OCI-LY1 (cell line): ENCODE results near the gene ZFAND4.
A peak's percentile ranks its signal among the peaks of the same experiment; 100 is the strongest.

ENCODE experiments used
- H2AFZ ChIP-seq: fragments of 200-600 bp; sonication (generic), shearing (Covaris generic); 2 replicates; pipeline ENCODE4 v1.6.0; 2014; ENCODE audit warnings: antibody characterized with exemption, mild to moderate bottlenecking, low read length
- H3F3A ChIP-seq: fragments of 200-600 bp; sonication (generic), shearing (Covaris generic); 2 replicates; pipeline ENCODE4 v1.6.0; 2014; ENCODE audit warnings: mild to moderate bottlenecking, antibody characterized with exemption, low read length, moderate library complexity; ENCODE audit not compliant: insufficient read depth
- H3K27ac ChIP-seq: fragments of 200-600 bp; sonication (generic); 2 replicates; pipeline ENCODE4 v1.5.1; 2014; ENCODE audit warnings: low read length, mixed run types, mild to moderate bottlenecking, low read depth; ENCODE audit not compliant: poor library complexity, severe bottlenecking
- H3K27me3 ChIP-seq: fragments of 200-600 bp; sonication (generic); 2 replicates; pipeline ENCODE4 v1.6.0; 2014; ENCODE audit warnings: antibody characterized with exemption, mild to moderate bottlenecking, low read length, moderate library complexity; ENCODE audit not compliant: insufficient read depth
- H3K36me3 ChIP-seq: fragments of 200-600 bp; sonication (generic); 2 replicates; pipeline ENCODE4 v1.6.1; 2014; ENCODE audit warnings: mild to moderate bottlenecking, antibody characterized with exemption, low read length, moderate library complexity, mixed read lengths; ENCODE audit not compliant: insufficient read depth
- H3K4me1 ChIP-seq: fragments of 200-600 bp; sonication (generic); 2 replicates; pipeline ENCODE4 v1.5.1; 2014; ENCODE audit warnings: mild to moderate bottlenecking, low read length, moderate library complexity; ENCODE audit not compliant: insufficient read depth, severe bottlenecking
- H3K4me2 ChIP-seq: fragments of 200-600 bp; sonication (generic), shearing (Covaris generic); 2 replicates; pipeline ENCODE4 v1.6.1; 2014; ENCODE audit warnings: low read length
- H3K4me3 ChIP-seq: fragments of 200-600 bp; sonication (generic); 2 replicates; pipeline ENCODE4 v1.5.1; 2014; ENCODE audit warnings: low read length, low read depth, mild to moderate bottlenecking, mixed read lengths; ENCODE audit not compliant: poor library complexity, severe bottlenecking
- H3K79me2 ChIP-seq: fragments of 200-600 bp; shearing (Covaris generic); 2 replicates; pipeline ENCODE4 v1.6.1; 2016; ENCODE audit warnings: mixed run types, low read length, mixed read lengths; ENCODE audit not compliant: insufficient read depth
- H3K9ac ChIP-seq: fragments of 200-600 bp; sonication (generic), shearing (Covaris generic); 2 replicates; pipeline ENCODE4 v1.6.1; 2014; ENCODE audit warnings: mild to moderate bottlenecking, low read length, mixed read lengths
- H3K9me2 ChIP-seq: fragments of 200-600 bp; sonication (generic), shearing (Covaris generic); 2 replicates; pipeline ENCODE4 v1.6.1; 2014; ENCODE audit warnings: low read depth, mild to moderate bottlenecking, low read length, mixed read lengths
- H3K9me3 ChIP-seq: fragments of 200-600 bp; shearing (Covaris generic); 2 replicates; pipeline ENCODE4 v1.6.1; 2014; ENCODE audit warnings: low read length, mixed read lengths
- H4K20me1 ChIP-seq: fragments of 200-600 bp; sonication (generic), shearing (Covaris generic); 2 replicates; pipeline ENCODE4 v1.6.0; 2016; ENCODE audit warnings: mild to moderate bottlenecking, low read length; ENCODE audit not compliant: insufficient read depth
- EZH2 ChIP-seq: fragments of 200-600 bp; sonication (generic), shearing (Covaris generic); IDR thresholded peaks from 2 replicates; pipeline ENCODE4 v1.8.0; 2017; ENCODE audit warnings: borderline replicate concordance, mixed run types, mild to moderate bottlenecking, antibody characterized with exemption, low read length, moderate library complexity, mixed read lengths
- TF ChIP-seq, protein P1 (sequence below): fragments of 200-600 bp; sonication (generic), shearing (Covaris generic); IDR thresholded peaks from 2 replicates; pipeline ENCODE4 v1.5.1; 2017; ENCODE audit warnings: mild to moderate bottlenecking, antibody characterized with exemption, low read length, moderate library complexity, mixed read lengths

Gene ZFAND4

DNA sequence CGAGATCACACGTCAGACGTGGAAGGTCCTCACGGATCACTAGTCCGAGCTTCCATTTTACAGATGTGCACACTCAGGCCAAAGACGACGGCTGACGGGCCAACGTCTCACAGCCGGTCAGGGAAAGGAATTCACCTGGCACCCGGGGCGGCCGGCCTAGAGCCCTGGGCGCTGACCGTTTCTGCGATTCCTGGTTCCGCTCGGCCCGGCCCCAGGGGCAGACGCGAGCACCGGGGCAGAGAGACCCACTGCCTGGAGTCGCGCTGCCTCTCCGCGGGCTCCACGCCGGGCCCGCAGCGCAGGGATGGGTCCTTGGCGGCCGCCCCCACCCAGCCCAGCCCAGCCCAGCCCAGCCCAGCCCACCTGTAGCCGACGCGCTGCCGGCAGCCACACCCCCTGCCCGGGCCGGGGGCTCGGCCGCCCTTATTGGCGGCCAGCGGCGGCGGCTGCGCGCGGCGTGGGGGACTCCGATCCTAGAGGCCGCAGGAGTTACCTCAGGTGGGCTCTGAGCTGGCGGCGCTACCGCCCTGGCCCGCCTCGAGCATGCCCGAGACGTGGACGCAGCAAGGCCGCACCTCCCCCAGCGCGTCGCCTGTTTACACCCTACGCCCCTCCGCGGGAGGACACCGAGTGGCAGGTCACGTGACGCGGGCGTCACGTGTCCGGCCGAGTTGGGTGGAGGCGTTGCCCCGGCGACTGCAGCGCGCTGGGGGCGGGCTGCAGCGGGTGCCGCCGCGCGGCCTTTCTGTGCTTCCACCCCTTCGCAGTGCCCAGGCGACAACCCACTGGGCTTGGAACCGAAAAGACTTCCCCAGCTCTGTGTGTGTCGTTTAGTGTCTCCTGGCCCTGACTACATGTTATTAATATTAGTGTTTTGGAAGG lies 78.1 kb downstream of the ZFAND4 start:
- Histone ChIP-seq H3K27ac (peak overlapping the region; percentile 42), H3K4me2 (peak overlapping the region; percentile 79)
- no peak for TF ChIP-seq EZH2
- TF ChIP-seq, protein P1, sequence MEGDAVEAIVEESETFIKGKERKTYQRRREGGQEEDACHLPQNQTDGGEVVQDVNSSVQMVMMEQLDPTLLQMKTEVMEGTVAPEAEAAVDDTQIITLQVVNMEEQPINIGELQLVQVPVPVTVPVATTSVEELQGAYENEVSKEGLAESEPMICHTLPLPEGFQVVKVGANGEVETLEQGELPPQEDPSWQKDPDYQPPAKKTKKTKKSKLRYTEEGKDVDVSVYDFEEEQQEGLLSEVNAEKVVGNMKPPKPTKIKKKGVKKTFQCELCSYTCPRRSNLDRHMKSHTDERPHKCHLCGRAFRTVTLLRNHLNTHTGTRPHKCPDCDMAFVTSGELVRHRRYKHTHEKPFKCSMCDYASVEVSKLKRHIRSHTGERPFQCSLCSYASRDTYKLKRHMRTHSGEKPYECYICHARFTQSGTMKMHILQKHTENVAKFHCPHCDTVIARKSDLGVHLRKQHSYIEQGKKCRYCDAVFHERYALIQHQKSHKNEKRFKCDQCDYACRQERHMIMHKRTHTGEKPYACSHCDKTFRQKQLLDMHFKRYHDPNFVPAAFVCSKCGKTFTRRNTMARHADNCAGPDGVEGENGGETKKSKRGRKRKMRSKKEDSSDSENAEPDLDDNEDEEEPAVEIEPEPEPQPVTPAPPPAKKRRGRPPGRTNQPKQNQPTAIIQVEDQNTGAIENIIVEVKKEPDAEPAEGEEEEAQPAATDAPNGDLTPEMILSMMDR = no peak

DNA sequence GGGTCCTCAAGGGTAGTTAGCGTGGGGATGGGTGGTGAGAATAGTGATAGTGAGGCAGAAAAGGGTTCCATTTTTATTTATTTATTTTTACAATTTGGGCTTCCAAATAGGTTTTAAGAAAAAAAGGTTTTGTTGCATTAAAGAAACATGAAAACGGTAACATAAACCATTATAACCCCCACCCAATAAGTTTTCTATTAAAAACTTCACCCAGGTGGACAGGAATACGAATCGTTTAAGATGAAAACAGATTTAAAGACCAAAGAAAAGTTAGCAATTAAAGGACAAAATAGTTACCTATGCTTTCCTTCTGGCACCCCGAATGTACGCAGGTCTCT lies 78.7 kb downstream of the ZFAND4 start:
- peak overlapping the region; percentile 42 for H3K27ac ChIP-seq
- peak overlapping the region; percentile 87 for H3K4me3 ChIP-seq
- peaks cover 11% of the 10 kb centered on the region for H3K79me2 ChIP-seq

More for the DNA sequence above, 78.1 kb downstream of the ZFAND4 start:
- Histone ChIP-seq H4K20me1 (no peaks in the 10 kb centered on the region), H3K9ac (peak overlapping the region; percentile 76), H3K4me3 (peak overlapping the region; percentile 87), H3K9me3 (peaks cover 6% of the 10 kb centered on the region), H3K36me3 (peaks cover 11% of the 10 kb centered on the region), H3K4me1 (peaks cover 29% of the 10 kb centered on the region), H3F3A (no peaks in the 10 kb centered on the region), H3K9me2 (no peaks in the 10 kb centered on the region), H2AFZ (peak overlapping the region; percentile 26), H3K27me3 (no peaks in the 10 kb centered on the region), H3K79me2 (peaks cover 11% of the 10 kb centered on the region)

DNA sequence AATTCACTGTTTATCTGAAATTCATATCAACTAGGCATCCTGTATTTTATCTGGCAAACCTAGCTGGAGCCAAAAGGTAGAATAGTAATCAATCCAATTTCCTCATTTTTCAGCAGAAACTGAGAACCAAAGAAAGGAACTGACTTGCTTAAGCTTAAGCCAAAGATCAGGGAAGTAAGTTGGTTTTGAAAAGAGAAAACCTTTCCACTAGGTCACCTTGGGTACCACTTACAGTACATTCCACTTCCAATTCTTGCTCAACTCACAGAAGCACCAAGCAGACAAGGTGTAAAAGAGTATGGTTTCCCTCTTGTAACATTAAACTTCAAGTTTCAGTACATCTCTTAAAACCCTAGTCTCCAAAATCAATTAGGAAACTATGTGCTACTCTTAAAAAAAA lies 79.6 kb downstream of the ZFAND4 start:
- Histone ChIP-seq H3K9ac (peak overlapping the region; percentile 76), H4K20me1 (no peaks in the 10 kb centered on the region), H3K4me3 (peak overlapping the region; percentile 87)

More for the DNA sequence above, 78.7 kb downstream of the ZFAND4 start:
- H3F3A ChIP-seq = no peaks in the 10 kb centered on the region
- no peaks in the 10 kb centered on the region for H4K20me1 ChIP-seq
- H3K4me2 ChIP-seq = peak overlapping the region; percentile 79
- TF ChIP-seq EZH2 = no peak
- TF ChIP-seq, protein P1 = no peak
- peak overlapping the region; percentile 23; the same call in 1 of the 2 replicates for H2AFZ ChIP-seq
- H3K36me3 ChIP-seq = peaks cover 13% of the 10 kb centered on the region
- peaks cover 6% of the 10 kb centered on the region for H3K9me3 ChIP-seq
- peak overlapping the region; percentile 76 for H3K9ac ChIP-seq
- peaks cover 29% of the 10 kb centered on the region for H3K4me1 ChIP-seq
- no peaks in the 10 kb centered on the region for H3K27me3 ChIP-seq
- no peaks in the 10 kb centered on the region for H3K9me2 ChIP-seq

More for the DNA sequence above, 79.6 kb downstream of the ZFAND4 start:
- Histone ChIP-seq H3K27me3 (no peaks in the 10 kb centered on the region), H3K9me3 (peaks cover 6% of the 10 kb centered on the region), H3K9me2 (no peaks in the 10 kb centered on the region), H2AFZ (no peak overlapping the region), H3K79me2 (peaks cover 11% of the 10 kb centered on the region), H3K27ac (peak overlapping the region; percentile 42), H3K36me3 (peaks cover 13% of the 10 kb centered on the region), H3K4me1 (peaks cover 29% of the 10 kb centered on the region), H3F3A (no peaks in the 10 kb centered on the region), H3K4me2 (peak overlapping the region; percentile 79)
- TF ChIP-seq, protein P1 = no peak
- no peak for TF ChIP-seq EZH2
